HG02943 (cell line): ENCODE measurements around the gene FBXO3.

Experiments used
- ATAC-seq: cut with Tn5 transposase; IDR thresholded peaks from one replicate; pipeline ENCODE4 v1.9.1; 2021; ENCODE audit warnings: mild to moderate bottlenecking, low read depth, moderate library complexity; ENCODE audit not compliant: unreplicated experiment

Gene FBXO3

GRCh38 chr11:33772870-33773269 is 1.4 kb downstream of the FBXO3 start:
- no peak for ATAC-seq

GRCh38 chr11:33772300-33772699 is 2.0 kb downstream of the FBXO3 start:
- no peak for ATAC-seq

GRCh38 chr11:33770236-33770635 is 4.1 kb downstream of the FBXO3 start:
- no peak for ATAC-seq

GRCh38 chr11:33769542-33769941 is 4.8 kb downstream of the FBXO3 start:
- ATAC-seq = no peak

GRCh38 chr11:33767624-33768023 is 6.7 kb downstream of the FBXO3 start:
- no peak for ATAC-seq

GRCh38 chr11:33766085-33766484 is 8.2 kb downstream of the FBXO3 start:
- no peak for ATAC-seq

- ATAC-seq = no peak
Measured at GRCh38 chr11:33761471-33761870, 12.8 kb downstream of the FBXO3 start.

GRCh38 chr11:33753304-33753967 is 20.9 kb downstream of the FBXO3 start:
- peak; percentile 89 for ATAC-seq

- no peak for ATAC-seq
Measured at GRCh38 chr11:33751878-33752277, 22.4 kb downstream of the FBXO3 start.

- no peak for ATAC-seq
Measured at GRCh38 chr11:33747979-33748378, 26.3 kb downstream of the FBXO3 start.

GRCh38 chr11:33743291-33743690 is 31.0 kb downstream of the FBXO3 start:
- no peak for ATAC-seq

GRCh38 chr11:33742249-33742851 is 32.0 kb downstream of the FBXO3 start:
- ATAC-seq = no peak

GRCh38 chr11:33741806-33742205 is 32.5 kb downstream of the FBXO3 start:
- ATAC-seq = no peak

GRCh38 chr11:33737362-33737821 is 36.9 kb downstream of the FBXO3 start:
- no peak for ATAC-seq

- peak; percentile 53 for ATAC-seq
Measured at GRCh38 chr11:33736148-33736812, 38.0 kb downstream of the FBXO3 start, which contains the start of gene CD59. Gene CD59, minus strand, starts transcription at chr11:33736423. Its CDS starts 13,978 bp downstream, at chr11:33722445.

- ATAC-seq = peak; percentile 56
Measured at GRCh38 chr11:33735271-33736147, 38.8 kb downstream of the FBXO3 start.

- ATAC-seq = no peak
Measured at GRCh38 chr11:33734441-33735270, 39.7 kb downstream of the FBXO3 start.

GRCh38 chr11:33733980-33734379 is 40.3 kb downstream of the FBXO3 start:
- no peak for ATAC-seq

GRCh38 chr11:33731723-33732531 is 42.4 kb downstream of the FBXO3 start:
- ATAC-seq = no peak
